Measurements from ENCODE around the gene PNRC1.

DNA sequence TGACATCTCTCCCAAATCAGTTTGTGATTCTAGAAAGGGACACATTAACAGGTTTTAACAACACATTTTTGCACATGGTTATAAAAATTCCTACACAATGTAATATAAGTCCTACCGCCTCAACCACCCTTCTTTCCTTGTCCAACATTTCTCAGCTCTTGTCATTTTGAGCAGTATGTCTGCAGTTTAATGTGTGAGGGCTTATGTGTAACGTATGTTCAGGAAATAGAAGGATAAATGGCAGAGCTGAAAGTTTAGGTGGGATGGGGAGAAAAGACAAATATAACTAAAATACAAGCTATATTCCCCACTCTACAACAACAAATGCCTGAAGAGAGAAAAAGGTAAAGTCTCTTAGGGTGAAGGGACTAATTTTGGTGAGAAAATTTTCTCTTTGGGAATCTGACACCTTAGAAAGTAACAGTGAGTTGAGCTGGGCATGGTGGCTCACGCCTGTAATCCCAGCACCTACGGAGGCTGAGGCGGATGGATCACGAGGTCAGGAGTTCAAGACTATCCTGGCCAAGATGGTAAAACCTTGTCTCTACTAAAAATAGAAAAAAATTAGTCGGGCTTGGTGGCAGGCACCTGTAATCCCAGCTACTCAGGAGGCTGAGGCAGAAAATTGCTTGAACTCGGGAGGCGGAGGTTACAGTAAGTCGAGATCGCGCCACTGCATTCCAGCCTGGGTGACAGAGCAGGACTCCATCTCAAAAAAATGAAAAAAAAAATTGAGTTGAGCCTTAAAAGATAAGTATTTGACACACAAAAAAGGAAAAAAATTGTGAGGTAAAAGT lies 5.1 kb downstream of the PNRC1 start:
- TF ChIP-seq POLR2A (IDR thresholded peaks at IDR 0.05): no peak
- no peak for TF ChIP-seq CTCF (IDR thresholded peaks at IDR 0.05)
